Measurements from ENCODE around the gene MOV10L1.

DNA sequence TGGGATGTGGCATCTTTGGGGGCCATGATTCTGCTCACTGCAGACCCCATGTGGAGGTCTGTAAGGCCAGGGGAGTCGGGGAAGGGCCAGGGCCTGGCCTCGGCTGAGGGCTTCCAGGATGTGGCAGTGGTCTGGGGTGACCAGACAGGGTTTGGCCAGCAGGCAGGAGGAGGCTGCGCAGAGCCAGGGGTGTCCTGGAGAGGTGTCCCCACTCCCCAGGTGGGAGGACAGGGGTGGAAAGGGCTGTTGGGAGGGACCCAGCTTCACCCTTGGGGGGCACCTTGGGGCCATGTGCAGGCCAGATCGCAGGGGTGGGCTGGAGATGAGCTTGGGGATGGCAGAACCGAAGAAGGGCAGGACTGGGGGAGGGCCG is 84.2 kb downstream of the MOV10L1 start:
- TF ChIP-seq, protein P1, sequence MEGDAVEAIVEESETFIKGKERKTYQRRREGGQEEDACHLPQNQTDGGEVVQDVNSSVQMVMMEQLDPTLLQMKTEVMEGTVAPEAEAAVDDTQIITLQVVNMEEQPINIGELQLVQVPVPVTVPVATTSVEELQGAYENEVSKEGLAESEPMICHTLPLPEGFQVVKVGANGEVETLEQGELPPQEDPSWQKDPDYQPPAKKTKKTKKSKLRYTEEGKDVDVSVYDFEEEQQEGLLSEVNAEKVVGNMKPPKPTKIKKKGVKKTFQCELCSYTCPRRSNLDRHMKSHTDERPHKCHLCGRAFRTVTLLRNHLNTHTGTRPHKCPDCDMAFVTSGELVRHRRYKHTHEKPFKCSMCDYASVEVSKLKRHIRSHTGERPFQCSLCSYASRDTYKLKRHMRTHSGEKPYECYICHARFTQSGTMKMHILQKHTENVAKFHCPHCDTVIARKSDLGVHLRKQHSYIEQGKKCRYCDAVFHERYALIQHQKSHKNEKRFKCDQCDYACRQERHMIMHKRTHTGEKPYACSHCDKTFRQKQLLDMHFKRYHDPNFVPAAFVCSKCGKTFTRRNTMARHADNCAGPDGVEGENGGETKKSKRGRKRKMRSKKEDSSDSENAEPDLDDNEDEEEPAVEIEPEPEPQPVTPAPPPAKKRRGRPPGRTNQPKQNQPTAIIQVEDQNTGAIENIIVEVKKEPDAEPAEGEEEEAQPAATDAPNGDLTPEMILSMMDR (IDR thresholded peaks at IDR 0.05) = no peak
- no peak for TF ChIP-seq POLR2A (IDR thresholded peaks at IDR 0.05)

Measured in heart left ventricle (tissue), 13 donors.